Cardiac muscle cell (in vitro differentiated cells and primary cell): ENCODE measurements around the gene FAM110C. TPM values are rescaled to one million over a fixed set of nuclear protein-coding genes. Genes with fewer than 3 reads are reported as not detected.
"Not testable (repeated sequence)": the region's sequence is repeated elsewhere in the genome, so short reads cannot be mapped to it uniquely, and the experiment has no call there.

Experiments
- DNase-seq, 2 donors: peaks; one replicate each; pipeline versions ENCODE4 v3.0.0 to v3.0.0-alpha.2; 2010 to 2017; ENCODE audit warnings: low read depth in 1 of 2, low spot score in 1 of 2
- H3K27ac ChIP-seq: fragments of 200-600 bp; sonication (generic); 2 replicates; pipeline ENCODE4 v1.5.1; 2016
- H3K27me3 ChIP-seq: fragments of 200-600 bp; sonication (generic); 2 replicates; pipeline ENCODE4 v1.6.0; 2016; ENCODE audit warnings: control low read depth
- H3K36me3 ChIP-seq: fragments of 200-600 bp; sonication (generic); 2 replicates; pipeline ENCODE4 v1.5.1; 2016; ENCODE audit warnings: control low read depth
- H3K4me1 ChIP-seq: fragments of 200-600 bp; sonication (generic); 2 replicates; pipeline ENCODE4 v1.8.1; 2017; ENCODE audit warnings: low read depth, mild to moderate bottlenecking, mixed run types
- H3K4me3 ChIP-seq: fragments of 200-600 bp; sonication (generic); 2 replicates; pipeline ENCODE4 v1.5.1; 2016; ENCODE audit warnings: mild to moderate bottlenecking
- H3K9me3 ChIP-seq: fragments of 200-600 bp; sonication (generic); 2 replicates; pipeline ENCODE4 v1.5.1; 2017; ENCODE audit warnings: low read depth, mild to moderate bottlenecking, control low read depth
- polyA plus RNA-seq: library from polyadenylated mRNA; unstranded; fragments of >200 nt; fragmentation: Nextera tagmentation; extraction: Ambion mirVana; gene quantifications from 2 replicates; pipeline ENCODE4 v1.2.1, GENCODE V29; 2016
- total RNA-seq: library from RNA; depleted of rRNA; stranded (reverse); fragments of >200 nt; gene quantifications from 2 replicates; pipeline ENCODE4 v1.2.3, GENCODE V29; 2016
- TF ChIP-seq, protein P1 (sequence below): IDR thresholded peaks from 2 replicates; pipeline ENCODE4 v1.5.1; 2012; ENCODE audit warnings: low read depth, mild to moderate bottlenecking, low read length

The FAM110C gene
- total and polyA plus RNA-seq, 2 experiments from 2014 or later = 0.60 TPM

DNA sequence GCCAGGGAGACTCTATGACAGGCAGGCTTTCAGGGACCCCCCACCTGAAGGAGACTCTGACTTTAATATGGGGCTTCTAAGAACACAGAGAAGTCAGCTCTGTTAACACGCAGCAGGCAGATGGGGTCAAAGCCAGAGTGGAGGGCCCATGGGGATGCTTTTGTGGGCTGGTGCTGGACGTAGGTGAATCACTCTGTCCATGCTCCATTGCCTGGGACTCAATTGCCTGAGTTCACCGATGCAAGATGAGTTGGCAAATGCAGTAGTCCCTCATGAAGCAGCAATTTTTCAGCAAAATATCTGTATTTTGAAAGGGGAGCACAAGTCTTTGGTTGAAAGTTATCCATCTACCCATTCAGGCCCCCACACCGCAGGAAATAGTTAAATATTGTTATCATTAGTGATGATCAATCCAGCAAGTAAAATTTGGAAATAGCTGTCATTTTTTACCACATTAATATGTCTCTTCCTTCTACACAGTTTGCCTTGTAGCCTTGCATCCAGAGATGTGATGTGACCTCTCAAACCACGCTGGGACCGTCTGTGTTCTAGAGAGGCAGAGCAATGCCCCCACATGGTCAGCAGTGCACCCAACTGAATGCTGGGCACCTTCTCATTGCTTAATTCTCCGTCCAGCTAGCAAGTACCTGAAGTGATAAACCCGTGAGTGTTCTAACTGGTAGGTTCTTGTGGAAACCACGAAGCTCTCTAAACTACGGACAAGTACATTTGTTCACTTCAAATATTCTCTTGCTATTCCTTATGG is 34.8 kb upstream of the FAM110C start:
- H3K9me3 ChIP-seq = no peaks in the 10 kb centered on the region
- H3K27ac ChIP-seq = no peak overlapping the region
- no peaks in the 10 kb centered on the region for H3K4me1 ChIP-seq
- TF ChIP-seq, protein P1, sequence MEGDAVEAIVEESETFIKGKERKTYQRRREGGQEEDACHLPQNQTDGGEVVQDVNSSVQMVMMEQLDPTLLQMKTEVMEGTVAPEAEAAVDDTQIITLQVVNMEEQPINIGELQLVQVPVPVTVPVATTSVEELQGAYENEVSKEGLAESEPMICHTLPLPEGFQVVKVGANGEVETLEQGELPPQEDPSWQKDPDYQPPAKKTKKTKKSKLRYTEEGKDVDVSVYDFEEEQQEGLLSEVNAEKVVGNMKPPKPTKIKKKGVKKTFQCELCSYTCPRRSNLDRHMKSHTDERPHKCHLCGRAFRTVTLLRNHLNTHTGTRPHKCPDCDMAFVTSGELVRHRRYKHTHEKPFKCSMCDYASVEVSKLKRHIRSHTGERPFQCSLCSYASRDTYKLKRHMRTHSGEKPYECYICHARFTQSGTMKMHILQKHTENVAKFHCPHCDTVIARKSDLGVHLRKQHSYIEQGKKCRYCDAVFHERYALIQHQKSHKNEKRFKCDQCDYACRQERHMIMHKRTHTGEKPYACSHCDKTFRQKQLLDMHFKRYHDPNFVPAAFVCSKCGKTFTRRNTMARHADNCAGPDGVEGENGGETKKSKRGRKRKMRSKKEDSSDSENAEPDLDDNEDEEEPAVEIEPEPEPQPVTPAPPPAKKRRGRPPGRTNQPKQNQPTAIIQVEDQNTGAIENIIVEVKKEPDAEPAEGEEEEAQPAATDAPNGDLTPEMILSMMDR = no peak
- H3K36me3 ChIP-seq = no peaks in the 10 kb centered on the region
- peaks cover 8% of the 10 kb centered on the region for H3K27me3 ChIP-seq
- no peak for DNase-seq
- no peak overlapping the region for H3K4me3 ChIP-seq

DNA sequence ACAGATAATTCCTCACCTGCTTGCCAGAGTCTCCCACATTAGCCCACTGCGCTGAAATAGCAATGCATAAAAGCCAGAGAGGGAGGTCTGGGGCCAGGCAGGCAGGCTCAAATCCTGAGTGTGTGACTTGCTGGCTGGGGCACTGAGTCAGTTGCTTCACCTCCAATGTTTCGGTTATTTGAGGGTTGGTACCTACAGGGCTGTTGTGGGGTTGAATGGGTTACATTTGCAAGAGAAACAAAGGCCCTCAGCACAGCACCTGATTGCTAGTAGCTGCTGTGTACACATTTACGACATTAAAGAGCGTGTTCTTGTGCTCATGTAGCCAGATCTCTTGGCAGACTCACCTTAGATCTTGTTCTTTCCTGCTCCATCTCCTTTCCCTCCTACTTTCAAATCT is 34.1 kb upstream of the FAM110C start:
- TF ChIP-seq, protein P1 = no peak
- peaks cover 8% of the 10 kb centered on the region for H3K27me3 ChIP-seq
- H3K36me3 ChIP-seq = no peaks in the 10 kb centered on the region
- no peaks in the 10 kb centered on the region for H3K4me1 ChIP-seq
- no peaks in the 10 kb centered on the region for H3K9me3 ChIP-seq
- H3K4me3 ChIP-seq = no peak overlapping the region
- no peak for DNase-seq
- no peak overlapping the region for H3K27ac ChIP-seq

DNA sequence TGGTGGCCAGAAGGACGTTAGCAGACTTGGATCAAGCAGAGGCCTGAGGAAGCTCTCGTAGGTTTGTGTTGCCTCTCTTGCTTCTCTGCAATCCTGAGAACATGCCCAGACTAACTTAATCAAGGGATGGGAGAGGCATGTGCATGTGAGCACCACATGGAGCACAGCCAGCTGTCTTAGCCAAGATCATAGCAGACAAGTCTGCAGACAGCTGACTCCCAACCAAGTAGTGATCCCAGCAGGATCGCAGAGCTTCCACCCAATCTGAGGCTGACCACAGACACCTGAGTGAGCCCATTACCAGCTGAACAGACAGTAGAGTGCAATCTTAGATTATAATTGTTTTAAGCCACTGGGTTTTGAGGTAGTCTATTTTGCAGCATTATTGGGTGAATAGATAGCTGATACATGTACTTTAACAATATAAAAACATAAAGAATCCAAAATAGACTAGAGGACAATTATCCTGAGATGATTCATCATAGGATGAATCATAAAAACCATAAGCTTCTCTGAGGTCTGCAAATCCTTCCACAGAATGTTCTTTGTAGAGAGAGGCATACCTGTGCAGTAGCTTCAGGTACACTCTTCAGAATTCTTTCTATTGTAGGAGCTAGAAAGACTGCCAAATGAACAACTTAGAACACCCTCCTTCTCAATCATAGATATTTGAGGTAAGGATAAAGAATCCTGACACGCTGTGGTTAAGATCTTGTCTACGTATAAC is 25.2 kb upstream of the FAM110C start:
- TF ChIP-seq, protein P1 = no peak
- no peaks in the 10 kb centered on the region for H3K36me3 ChIP-seq
- H3K4me1 ChIP-seq = no peaks in the 10 kb centered on the region
- H3K9me3 ChIP-seq = no peaks in the 10 kb centered on the region
- no peak for DNase-seq
- no peaks in the 10 kb centered on the region for H3K27me3 ChIP-seq
- no peak overlapping the region for H3K27ac ChIP-seq
- no peak overlapping the region for H3K4me3 ChIP-seq

DNA sequence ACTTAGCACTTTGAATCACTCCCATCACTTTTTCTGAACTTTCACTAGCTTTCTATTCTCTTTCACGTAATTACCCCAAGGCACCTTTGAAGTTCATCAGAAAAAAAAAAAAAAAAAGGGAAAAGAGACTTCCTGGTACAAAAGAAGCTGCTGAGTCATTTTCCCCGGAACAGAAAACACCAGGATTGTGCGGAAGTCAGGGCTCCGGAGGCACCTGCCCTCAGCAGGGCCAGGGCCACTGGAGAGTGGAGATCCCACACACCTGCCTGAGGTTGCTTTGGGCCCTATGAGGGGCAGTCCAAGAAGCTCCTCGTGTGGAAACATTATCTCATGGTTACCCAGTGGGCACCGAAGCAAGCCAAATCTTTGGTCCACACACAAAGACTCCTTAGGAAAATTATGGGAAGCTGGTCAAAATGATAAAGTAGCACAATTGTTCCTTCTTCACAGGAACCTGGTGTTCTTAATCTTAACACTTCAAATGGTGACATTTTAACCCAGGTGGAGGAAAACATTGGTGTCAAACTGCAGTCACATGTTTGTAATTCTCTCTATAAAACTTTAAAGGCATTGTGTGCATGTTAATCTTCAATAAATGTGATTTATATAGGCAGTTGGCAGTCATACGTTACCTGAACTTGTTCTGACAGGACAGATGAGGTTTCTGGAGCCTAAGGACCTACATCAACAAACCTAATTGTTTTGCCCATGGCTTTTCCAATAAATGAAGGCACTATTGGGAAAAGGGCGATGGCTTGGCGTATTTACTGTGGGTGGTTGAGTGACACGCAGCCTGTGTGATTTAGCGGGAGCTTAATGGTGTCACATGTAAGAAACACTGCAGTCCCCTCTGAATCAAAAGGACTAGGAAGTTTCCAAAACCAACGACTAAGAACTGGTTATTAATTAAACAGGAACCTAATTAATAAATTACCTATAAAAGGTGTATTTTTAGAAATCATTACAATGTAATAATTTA is 23.4 kb upstream of the FAM110C start:
- H3K4me3 ChIP-seq = no peak overlapping the region
- TF ChIP-seq, protein P1 = no peak
- H3K27ac ChIP-seq = no peak overlapping the region
- no peaks in the 10 kb centered on the region for H3K27me3 ChIP-seq
- H3K9me3 ChIP-seq = no peaks in the 10 kb centered on the region
- peaks cover 6% of the 10 kb centered on the region for H3K4me1 ChIP-seq
- no peak for DNase-seq
- no peaks in the 10 kb centered on the region for H3K36me3 ChIP-seq

DNA sequence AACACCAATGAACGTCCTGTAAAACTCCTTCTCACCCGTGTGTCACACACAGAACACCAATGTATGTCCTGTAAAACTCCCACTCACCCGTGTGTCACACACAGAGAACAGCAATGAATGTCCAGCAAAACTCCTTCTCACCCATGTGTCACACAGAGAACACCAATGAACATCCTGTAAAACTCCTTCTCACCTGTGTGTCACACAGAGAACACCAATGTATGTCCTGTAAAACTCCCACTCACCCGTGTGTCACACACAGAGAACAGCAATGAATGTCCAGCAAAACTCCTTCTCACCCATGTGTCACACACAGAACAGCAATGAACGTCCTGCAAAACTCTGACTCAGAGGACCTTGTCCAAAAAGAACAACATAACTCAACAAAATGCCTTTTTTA is 22.3 kb upstream of the FAM110C start:
- DNase-seq, H3K9me3 ChIP-seq, H3K36me3 ChIP-seq: not testable (repeated sequence)

More for the DNA sequence above, 22.3 kb upstream of the FAM110C start:
- not testable (repeated sequence) for H3K4me1 ChIP-seq, H3K4me3 ChIP-seq, H3K27me3 ChIP-seq, H3K27ac ChIP-seq
